Trophoblast cell (in vitro differentiated cells and primary cell): ENCODE data around the gene CCDC87.

Experiments used
- DNase-seq, 2 donors: peaks; one replicate each; pipeline ENCODE4 v3.0.0-alpha.2; 2016
- H2AFZ ChIP-seq: 2 replicates; pipeline ENCODE4 v1.6.1; 2013; ENCODE audit warnings: low read length, moderate library complexity, mild to moderate bottlenecking; ENCODE audit not compliant: insufficient read depth, poor library complexity
- H2AK5ac ChIP-seq: 2 replicates; pipeline ENCODE4 v1.6.1; 2013; ENCODE audit warnings: mild to moderate bottlenecking, low read length
- H2BK120ac ChIP-seq: 2 replicates; pipeline ENCODE4 v1.6.1; 2013; ENCODE audit warnings: low read length, mild to moderate bottlenecking, moderate library complexity; ENCODE audit not compliant: insufficient read depth, poor library complexity
- H2BK12ac ChIP-seq: 2 replicates; pipeline ENCODE4 v1.6.1; 2013; ENCODE audit warnings: mild to moderate bottlenecking, low read length, moderate library complexity
- H2BK5ac ChIP-seq: 2 replicates; pipeline ENCODE4 v1.6.1; 2013; ENCODE audit warnings: low read length, low read depth, moderate library complexity, mild to moderate bottlenecking; ENCODE audit not compliant: poor library complexity
- H3K14ac ChIP-seq: 2 replicates; pipeline ENCODE4 v1.6.1; 2013; ENCODE audit warnings: mild to moderate bottlenecking, low read length
- H3K18ac ChIP-seq: 2 replicates; pipeline ENCODE4 v1.6.1; 2013; ENCODE audit warnings: mild to moderate bottlenecking, low read length
- H3K23ac ChIP-seq: 2 replicates; pipeline ENCODE4 v1.6.1; 2013; ENCODE audit warnings: low read length
- H3K27ac ChIP-seq: 2 replicates; pipeline ENCODE4 v1.5.1; 2013; ENCODE audit warnings: low read depth, mild to moderate bottlenecking, inconsistent platforms, low read length, moderate library complexity
- H3K27me3 ChIP-seq: 2 replicates; pipeline ENCODE4 v1.6.1; 2013; ENCODE audit warnings: inconsistent platforms, mild to moderate bottlenecking, low read length, moderate library complexity; ENCODE audit not compliant: insufficient read depth
- H3K36me3 ChIP-seq, 2 experiments: 1 replicate in 1 of 2; 2 replicates in 1 of 2; pipeline ENCODE4 v1.6.1; 2013; ENCODE audit warnings: low read length in 2 of 2, mild to moderate bottlenecking in 2 of 2, moderate library complexity in 1 of 2; ENCODE audit not compliant: insufficient read depth in 2 of 2, control insufficient read depth in 1 of 2
- H3K4ac ChIP-seq: 2 replicates; pipeline ENCODE4 v1.6.1; 2013; ENCODE audit warnings: low read depth, mild to moderate bottlenecking, low read length, moderate library complexity
- H3K4me1 ChIP-seq, 2 experiments: 1 replicate in 1 of 2; 2 replicates in 1 of 2; pipeline ENCODE4 v1.6.1; 2013; ENCODE audit warnings: low read length in 2 of 2, mild to moderate bottlenecking in 2 of 2, moderate library complexity in 1 of 2; ENCODE audit not compliant: insufficient read depth in 2 of 2, control insufficient read depth in 1 of 2
- H3K4me2 ChIP-seq: 2 replicates; pipeline ENCODE4 v1.6.1; 2013; ENCODE audit warnings: inconsistent platforms, mild to moderate bottlenecking, low read length, moderate library complexity
- H3K4me3 ChIP-seq: 2 replicates; pipeline ENCODE4 v1.5.1; 2013; ENCODE audit warnings: mild to moderate bottlenecking, low read depth, low read length, inconsistent platforms
- H3K79me1 ChIP-seq: one replicate; pipeline ENCODE4 v1.6.1; 2013; ENCODE audit warnings: low read length
- H3K79me2 ChIP-seq: 2 replicates; pipeline ENCODE4 v1.6.1; 2013; ENCODE audit warnings: low read length, mild to moderate bottlenecking; ENCODE audit not compliant: control insufficient read depth, insufficient read depth, poor library complexity
- H3K9ac ChIP-seq: 2 replicates; pipeline ENCODE4 v1.6.1; 2013; ENCODE audit warnings: mild to moderate bottlenecking, low read length
- H3K9me3 ChIP-seq: 2 replicates; pipeline ENCODE4 v1.6.1; 2013; ENCODE audit warnings: low read depth, mild to moderate bottlenecking, control low read depth, inconsistent platforms, low read length; ENCODE audit not compliant: insufficient read depth
- H4K12ac ChIP-seq: 2 replicates; pipeline ENCODE4 v1.6.1; 2013; ENCODE audit warnings: low read depth, mild to moderate bottlenecking, low read length, moderate library complexity
- H4K8ac ChIP-seq: 2 replicates; pipeline ENCODE4 v1.6.1; 2013; ENCODE audit warnings: low read depth, mild to moderate bottlenecking, low read length, moderate library complexity
- H4K91ac ChIP-seq: one replicate; pipeline ENCODE4 v1.6.1; 2013; ENCODE audit warnings: low read depth, mild to moderate bottlenecking, low read length, moderate library complexity
- WGBS: extraction: QIAGEN DNeasy Blood & Tissue Kit; methylation state at CpG from one replicate; pipeline ENCODE4 v1.1.7; 2013; ENCODE audit warnings: missing lambda C conversion rate; ENCODE audit not compliant: insufficient read length, insufficient coverage; ENCODE audit errors: extremely low coverage; 5-methylcytosine and 5-hydroxymethylcytosine counted together

The CCDC87 gene

DNA sequence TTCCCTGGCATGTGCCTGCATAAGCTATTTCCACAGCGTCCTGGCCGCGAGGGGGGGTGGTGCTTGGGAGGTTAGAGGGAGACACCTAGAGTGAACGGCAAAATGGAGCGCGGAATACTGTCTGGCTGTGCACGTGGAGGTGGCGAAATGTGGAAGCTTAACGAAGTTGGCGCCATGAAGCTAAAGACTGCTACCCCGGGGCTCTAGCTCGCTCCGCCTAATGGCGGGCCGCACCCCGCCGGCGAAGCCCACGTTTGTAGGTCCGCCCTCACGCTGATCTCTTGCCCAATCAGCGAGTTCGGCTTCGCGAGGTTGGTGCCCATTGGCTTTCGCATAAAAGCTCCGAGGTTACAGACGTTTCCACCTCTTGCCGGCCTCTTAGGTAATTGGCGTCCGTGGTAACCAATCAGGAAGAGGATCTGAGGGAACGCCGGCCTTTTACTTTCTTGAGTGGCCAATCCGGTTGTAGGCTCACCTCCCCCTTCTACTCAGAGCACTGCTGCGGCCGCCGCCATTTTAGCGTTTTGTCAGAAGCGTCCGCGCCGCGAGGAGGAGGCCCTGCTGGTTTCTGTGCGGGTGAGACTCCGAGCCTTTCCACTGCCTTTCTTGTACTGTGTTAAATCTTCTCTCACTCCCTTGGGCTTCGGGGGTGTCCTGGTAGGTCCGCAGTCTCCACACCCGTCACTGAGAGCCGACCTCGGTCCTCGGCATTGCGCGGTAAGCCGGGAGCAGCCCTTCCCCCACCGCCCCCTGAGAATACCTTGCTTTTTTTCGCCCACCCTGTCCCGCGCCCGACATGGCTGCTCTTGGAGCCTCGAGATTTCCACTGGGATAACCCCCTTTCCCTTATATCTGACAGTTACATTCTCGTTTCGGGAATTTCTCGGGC, 45.6 kb upstream of the CCDC87 start, which contains the start of gene RBM4:
RBM4 (plus strand) TSS at position 527 of the 889 bp plus-strand sequence. CDS start 1,009 bp downstream, outside the sequence.
- no peak within 1 kb of the TSS for H2BK12ac ChIP-seq
- H3K4me1 ChIP-seq, result peaks cover 16 to 23% of the 10 kb centered on the region in 2 experiments
- H3K4ac ChIP-seq, result peak within 1 kb of the TSS; percentile 97
- peaks cover 12 to 20% of the 10 kb centered on the region in 2 experiments for H3K36me3 ChIP-seq
- H2AFZ ChIP-seq, result peak within 1 kb of the TSS; percentile 87
- no peaks in the 10 kb centered on the region for H3K27me3 ChIP-seq
- peak within 1 kb of the TSS; percentile 95 for H4K8ac ChIP-seq
- peak within 1 kb of the TSS; percentile 83 for H3K27ac ChIP-seq
- no peaks in the 10 kb centered on the region for H3K9me3 ChIP-seq
- peaks cover 9% of the 10 kb centered on the region for H3K79me1 ChIP-seq
- H3K14ac ChIP-seq, result peak within 1 kb of the TSS; percentile 92
- no peak within 1 kb of the TSS for H3K23ac ChIP-seq
- peak within 1 kb of the TSS; percentile 94 for H4K91ac ChIP-seq
- peak within 1 kb of the TSS; percentile 57 for H2BK120ac ChIP-seq
- WGBS, result no CpG with 5 or more reads among the region's 63 CpGs
- DNase-seq, result peak; percentile 100
- H3K18ac ChIP-seq, result peak within 1 kb of the TSS; percentile 91
- peaks cover 26% of the 10 kb centered on the region for H3K79me2 ChIP-seq
- peak within 1 kb of the TSS; percentile 83 for H3K9ac ChIP-seq
- peak within 1 kb of the TSS; percentile 85 for H4K12ac ChIP-seq
- H2AK5ac ChIP-seq, result peak within 1 kb of the TSS; percentile 82
- H3K4me3 ChIP-seq, result peak within 1 kb of the TSS; percentile 88
- peak within 1 kb of the TSS; percentile 94 for H3K4me2 ChIP-seq
- peak within 1 kb of the TSS; percentile 71 for H2BK5ac ChIP-seq

DNA sequence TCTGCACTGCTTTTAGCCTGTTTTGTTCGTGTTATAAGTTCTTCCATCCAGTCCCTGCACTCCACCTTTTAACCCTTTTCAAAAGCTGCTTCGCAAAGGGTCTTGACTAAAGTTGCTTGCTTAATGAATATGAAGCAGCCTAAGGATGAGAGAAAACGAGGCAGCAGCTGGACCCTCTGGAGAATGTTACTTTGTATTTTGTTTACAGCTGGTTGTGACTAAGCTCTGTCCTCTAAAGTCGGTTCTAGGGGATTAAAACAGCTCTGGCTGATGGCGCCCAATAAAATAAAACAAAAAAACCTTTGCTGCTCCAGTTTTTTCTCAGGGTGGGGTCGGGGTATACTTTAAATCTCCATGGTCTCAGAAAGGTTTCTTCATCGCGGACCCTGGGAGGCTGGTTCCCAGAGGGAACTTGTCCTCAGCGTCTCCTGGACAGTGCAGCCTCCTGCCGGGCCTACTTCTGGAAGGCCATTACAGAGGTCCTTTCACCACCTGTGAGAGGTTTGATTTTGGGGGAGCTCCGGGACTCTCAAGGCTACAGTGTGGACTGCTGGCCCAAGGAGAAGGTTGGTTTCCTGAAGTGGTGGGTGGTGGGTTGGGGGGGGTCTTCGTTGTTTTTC, 44.8 kb upstream of the CCDC87 start:
- Histone ChIP-seq H3K14ac (peak overlapping the region; percentile 92), H2AK5ac (peak overlapping the region; percentile 81), H3K27me3 (no peaks in the 10 kb centered on the region), H4K8ac (peak overlapping the region; percentile 95), H3K4me2 (peak overlapping the region; percentile 81), H3K79me1 (peaks cover 9% of the 10 kb centered on the region), H2BK5ac (no peak overlapping the region), H3K9ac (no peak overlapping the region), H2BK120ac (no peak overlapping the region), H2BK12ac (no peak overlapping the region), H3K4me3 (peak overlapping the region; percentile 64), H3K23ac (no peak overlapping the region), H3K9me3 (no peaks in the 10 kb centered on the region), H3K36me3 (peaks cover 13 to 21% of the 10 kb centered on the region in 2 experiments), H3K4me1 (peaks cover 16 to 23% of the 10 kb centered on the region in 2 experiments), H3K27ac (peak overlapping the region; percentile 73), H3K4ac (peak overlapping the region; percentile 85), H2AFZ (peak overlapping the region; percentile 87), H3K79me2 (peaks cover 23% of the 10 kb centered on the region), H3K18ac (peak overlapping the region; percentile 91), H4K12ac (peak overlapping the region; percentile 85), H4K91ac (peak overlapping the region; percentile 70)
- WGBS, result no CpG with 5 or more reads among the region's 12 CpGs
- DNase-seq, result no peak

DNA sequence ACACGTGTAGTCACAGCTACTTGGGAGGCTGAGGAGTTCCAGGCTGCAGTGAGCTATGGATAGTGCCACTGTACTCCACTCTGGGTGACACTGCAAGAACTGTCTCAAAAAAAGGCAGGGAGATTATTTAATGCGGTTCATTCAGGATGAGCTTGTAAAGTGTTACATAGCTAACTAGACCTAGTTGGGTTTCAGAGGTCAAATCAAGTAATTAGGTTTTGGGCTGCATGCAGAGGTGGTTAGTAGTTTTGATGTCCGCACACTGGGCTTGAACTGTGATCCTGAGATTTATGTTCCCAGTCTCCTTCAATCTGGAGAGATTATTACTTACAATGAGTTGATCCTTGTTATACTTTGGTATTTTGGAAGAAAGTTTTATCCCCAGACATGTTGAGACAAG, 43.5 kb upstream of the CCDC87 start:
- Histone ChIP-seq H3K9ac (no peak overlapping the region), H3K4ac (no peak overlapping the region), H3K18ac (no peak overlapping the region), H4K91ac (no peak overlapping the region), H2BK12ac (no peak overlapping the region), H3K79me2 (peaks cover 22% of the 10 kb centered on the region), H2AFZ (no peak overlapping the region), H3K9me3 (no peaks in the 10 kb centered on the region), H4K8ac (no peak overlapping the region), H3K14ac (no peak overlapping the region), H2BK5ac (no peak overlapping the region), H3K27ac (no peak overlapping the region), H3K4me1 (peaks cover 16 to 22% of the 10 kb centered on the region in 2 experiments), H3K4me3 (no peak overlapping the region), H3K36me3 (peaks cover 14 to 20% of the 10 kb centered on the region in 2 experiments), H2AK5ac (no peak overlapping the region), H3K4me2 (no peak overlapping the region), H3K79me1 (peaks cover 9% of the 10 kb centered on the region), H2BK120ac (no peak overlapping the region), H3K23ac (no peak overlapping the region), H3K27me3 (no peaks in the 10 kb centered on the region), H4K12ac (no peak overlapping the region)
- DNase-seq, result no peak
- WGBS, result no CpG with 5 or more reads among the region's 3 CpGs

DNA sequence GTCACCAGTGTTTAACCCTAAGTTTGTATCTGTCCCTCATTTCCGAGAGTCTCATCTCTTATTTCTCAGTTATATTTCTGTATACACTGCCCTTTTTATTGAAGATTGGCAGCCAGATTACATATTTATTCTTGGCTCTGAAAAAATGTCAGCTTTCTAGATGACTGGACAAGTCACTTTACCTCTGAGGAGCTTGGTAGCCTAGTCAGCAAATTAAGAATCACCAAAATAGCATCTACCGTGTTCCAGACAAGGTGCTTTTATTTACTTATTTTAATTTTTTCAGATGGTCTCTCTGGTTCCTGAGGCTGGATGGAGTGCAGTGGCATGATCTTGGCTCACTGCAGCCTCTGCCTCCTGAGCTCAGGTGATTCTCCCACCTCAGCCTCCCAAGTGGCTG, 40.1 kb upstream of the CCDC87 start:
- no peaks in the 10 kb centered on the region for H3K27me3 ChIP-seq
- peaks cover 2% of the 10 kb centered on the region in 2 experiments for H3K4me1 ChIP-seq
- H4K8ac ChIP-seq, result no peak overlapping the region
- no peak overlapping the region for H2BK5ac ChIP-seq
- H2BK12ac ChIP-seq, result no peak overlapping the region
- no peak overlapping the region for H2AFZ ChIP-seq
- H3K79me2 ChIP-seq, result peaks cover 2% of the 10 kb centered on the region
- no peak for DNase-seq
- H3K4me2 ChIP-seq, result no peak overlapping the region
- H3K9me3 ChIP-seq, result no peaks in the 10 kb centered on the region
- no peak overlapping the region for H4K12ac ChIP-seq
- H2BK120ac ChIP-seq, result no peak overlapping the region
- no peak overlapping the region for H3K18ac ChIP-seq
- peaks cover 24 to 29% of the 10 kb centered on the region in 2 experiments for H3K36me3 ChIP-seq
- no peak overlapping the region for H3K4me3 ChIP-seq
- H3K27ac ChIP-seq, result no peak overlapping the region
- no peak overlapping the region for H3K14ac ChIP-seq
- no peak overlapping the region for H3K23ac ChIP-seq
- no peak overlapping the region for H2AK5ac ChIP-seq
- H3K9ac ChIP-seq, result no peak overlapping the region
- no peak overlapping the region for H3K4ac ChIP-seq
- WGBS, result no CpG with 5 or more reads among the region's 2 CpGs
- H4K91ac ChIP-seq, result no peak overlapping the region
- H3K79me1 ChIP-seq, result peaks cover 2% of the 10 kb centered on the region
